ENCODE results near the gene PALLD.

- TF ChIP-seq NRF1 (IDR thresholded peaks at IDR 0.05; ENCODE audit: low read depth, low read length) (no peak), RAD21 (IDR thresholded peaks at IDR 0.05 in 1 of 2, conservative IDR thresholded peaks at IDR 0.05 in 1 of 2; ENCODE audit: low read depth in 2 of 2, low read length in 2 of 2) (no peak), JUN (IDR thresholded peaks at IDR 0.05; ENCODE audit: low read depth, low read length) (no peak), CEBPB (IDR thresholded peaks at IDR 0.05; ENCODE audit: low read depth, low read length) (no peak), CTCF (IDR thresholded peaks at IDR 0.05; ENCODE audit: control extremely low read depth in 1 of 3, insufficient read depth in 1 of 3, low read depth in 1 of 3, low read length in 3 of 3) (no peak), POLR2AphosphoS5 (IDR thresholded peaks at IDR 0.05; ENCODE audit: low read depth, low read length) (no peak), EP300 (IDR thresholded peaks at IDR 0.05; ENCODE audit: borderline replicate concordance in 1 of 2, low read depth in 2 of 2, low read length in 2 of 2) (no peak), SIRT6 (IDR thresholded peaks at IDR 0.05; ENCODE audit: low read length) (no peak)
These were observed 165.6 kb downstream of the PALLD start for GRCh38 chr4:168662297-168662984.

All from H1 (cell line).